ENCODE data around the gene CAMK2A.

- TF ChIP-seq CTCF (IDR thresholded peaks at IDR 0.05 in 8 of 11, conservative IDR thresholded peaks at IDR 0.05 in 3 of 11) = no peak
- TF ChIP-seq POLR2AphosphoS5 (IDR thresholded peaks at IDR 0.05) = no peak
- no peak for TF ChIP-seq POLR2A (IDR thresholded peaks at IDR 0.05)
These were observed 115.3 kb downstream of the CAMK2A start for GRCh38 chr5:150174285-150174684.

Data from spleen (tissue), 7 donors.